ENCODE data around the gene SLC2A6.

SLC2A6 gene

GRCh38 chr9:133433351-133433843 lies 45.5 kb downstream of the SLC2A6 start:
- no peak for TF ChIP-seq CTCF (IDR thresholded peaks at IDR 0.05)
- H3K27ac ChIP-seq: no peak overlapping the region
- intact Hi-C loops (cut with DNase I; ENCODE audit: low total_unique reads): no loop called here
- H3K27me3 ChIP-seq: peaks cover 0 to 19% of the 10 kb centered on the region in 2 donors
- H3K4me1 ChIP-seq: peaks cover 0 to 13% (median 10%) of the 10 kb centered on the region in 4 donors
- no peaks in the 10 kb centered on the region for H3K36me3 ChIP-seq
- H3K9me3 ChIP-seq: no peaks in the 10 kb centered on the region
- H3K4me3 ChIP-seq: no peak overlapping the region
- DNase-seq: no peak

GRCh38 chr9:133430244-133430643 lies 48.7 kb downstream of the SLC2A6 start:
- intact Hi-C loops (cut with DNase I; ENCODE audit: low total_unique reads): no loop called here
- H3K27me3 ChIP-seq: peaks cover 0 to 45% of the 10 kb centered on the region in 2 donors
- no peaks in the 10 kb centered on the region for H3K36me3 ChIP-seq
- TF ChIP-seq CTCF (IDR thresholded peaks at IDR 0.05): no peak
- DNase-seq: no peak
- no peak overlapping the region for H3K4me3 ChIP-seq
- peaks cover 0 to 18% (median 13%) of the 10 kb centered on the region in 4 donors for H3K4me1 ChIP-seq
- H3K27ac ChIP-seq: no peak overlapping the region
- H3K9me3 ChIP-seq: no peaks in the 10 kb centered on the region

- intact Hi-C loops (cut with DNase I; ENCODE audit: low total_unique reads): no loop called here
- Histone ChIP-seq H3K27me3 (peaks cover 0 to 50% of the 10 kb centered on the region in 2 donors), H3K9me3 (no peaks in the 10 kb centered on the region), H3K4me3 (no peak overlapping the region), H3K36me3 (no peaks in the 10 kb centered on the region), H3K27ac (no peak overlapping the region), H3K4me1 (peaks cover 0 to 18% (median 13%) of the 10 kb centered on the region in 4 donors)
- TF ChIP-seq CTCF (IDR thresholded peaks at IDR 0.05): no peak
- no peak for DNase-seq
These were observed 49.2 kb downstream of the SLC2A6 start for GRCh38 chr9:133429641-133430161.

GRCh38 chr9:133429214-133429613 lies 49.7 kb downstream of the SLC2A6 start:
- DNase-seq: no peak
- peaks cover 0 to 18% (median 13%) of the 10 kb centered on the region in 4 donors for H3K4me1 ChIP-seq
- H3K9me3 ChIP-seq: no peaks in the 10 kb centered on the region
- intact Hi-C loops (cut with DNase I; ENCODE audit: low total_unique reads): no loop called here
- H3K4me3 ChIP-seq: no peak overlapping the region
- no peak for TF ChIP-seq CTCF (IDR thresholded peaks at IDR 0.05)
- no peaks in the 10 kb centered on the region for H3K36me3 ChIP-seq
- no peak overlapping the region for H3K27ac ChIP-seq
- H3K27me3 ChIP-seq: peaks cover 0 to 50% of the 10 kb centered on the region in 2 donors

GRCh38 chr9:133428617-133429101 lies 50.2 kb downstream of the SLC2A6 start:
- no peak for DNase-seq
- Histone ChIP-seq H3K36me3 (no peaks in the 10 kb centered on the region), H3K9me3 (no peaks in the 10 kb centered on the region), H3K27me3 (peaks cover 0 to 56% of the 10 kb centered on the region in 2 donors), H3K27ac (no peak overlapping the region), H3K4me3 (peak overlapping the region; percentile 6 to 35), H3K4me1 (peaks cover 0 to 18% (median 13%) of the 10 kb centered on the region in 4 donors)
- intact Hi-C loops (cut with DNase I; ENCODE audit: low total_unique reads): no loop called here
- TF ChIP-seq CTCF (IDR thresholded peaks at IDR 0.05): no peak

Data from tibial artery (tissue), 4 donors.